Peyer's patch (tissue), 4 donors: Measurements from ENCODE around the gene ALDH5A1. TPM values are rescaled to one million over a fixed set of nuclear protein-coding genes. Genes with fewer than 3 reads are reported as not detected.

Source experiments
- DNase-seq, 3 donors: peaks; one replicate each; pipeline ENCODE4 v3.0.0-alpha.2; 2017 to 2019
- H3K27ac ChIP-seq, 4 donors: fragments of 200-600 bp; sonication (generic); one replicate each; pipeline ENCODE4 v1.5.1; 2016 to 2019
- H3K27me3 ChIP-seq, 2 donors: fragments of 200-600 bp; sonication (generic); one replicate each; pipeline ENCODE4 v1.5.1; 2019
- H3K36me3 ChIP-seq, 3 donors: fragments of 200-600 bp; sonication (generic); one replicate each; pipeline ENCODE4 v1.5.1; 2016 to 2019
- H3K4me1 ChIP-seq, 4 donors: fragments of 200-600 bp; sonication (generic); one replicate each; pipeline ENCODE4 v1.5.1; 2016 to 2019
- H3K4me3 ChIP-seq, 4 donors: fragments of 200-600 bp; sonication (generic); 1 replicate in 3 of 4; 2 replicates in 1 of 4; pipeline ENCODE4 v1.5.1; 2016 to 2019; ENCODE audit warnings: mild to moderate bottlenecking in 1 of 4
- H3K9me3 ChIP-seq, 4 donors: fragments of 200-600 bp; sonication (generic); one replicate each; pipeline ENCODE4 v1.5.1; 2016 to 2019; ENCODE audit warnings: mild to moderate bottlenecking in 1 of 4
- POLR2A ChIP-seq, 2 donors: fragments of 450-650 bp; IDR thresholded peaks; one replicate each; pipeline ENCODE4 v1.5.1; 2017; ENCODE audit warnings: antibody characterized with exemption in 2 of 2, mild to moderate bottlenecking in 2 of 2, moderate library complexity in 2 of 2
- total RNA-seq, 4 donors: library from RNA; depleted of rRNA; stranded (reverse); fragments of >200 nt; gene quantifications; one replicate each; pipeline ENCODE4 v1.1.0, GENCODE V29; 2016
- TF ChIP-seq, protein P1 (sequence below), 6 experiments: fragments of 450-650 bp in 4 of 6; fragments of 200-600 bp in 2 of 6; sonication (generic) in 1 of 6; IDR thresholded peaks; one replicate each; pipeline ENCODE4 v1.5.1; 2017 to 2019; ENCODE audit warnings: antibody characterized with exemption in 6 of 6, mild to moderate bottlenecking in 3 of 6, moderate library complexity in 1 of 6

ALDH5A1 gene
- total RNA-seq, 4 donors from 2014 or later = 3.5 to 25.6 (median 8.8) TPM

DNA sequence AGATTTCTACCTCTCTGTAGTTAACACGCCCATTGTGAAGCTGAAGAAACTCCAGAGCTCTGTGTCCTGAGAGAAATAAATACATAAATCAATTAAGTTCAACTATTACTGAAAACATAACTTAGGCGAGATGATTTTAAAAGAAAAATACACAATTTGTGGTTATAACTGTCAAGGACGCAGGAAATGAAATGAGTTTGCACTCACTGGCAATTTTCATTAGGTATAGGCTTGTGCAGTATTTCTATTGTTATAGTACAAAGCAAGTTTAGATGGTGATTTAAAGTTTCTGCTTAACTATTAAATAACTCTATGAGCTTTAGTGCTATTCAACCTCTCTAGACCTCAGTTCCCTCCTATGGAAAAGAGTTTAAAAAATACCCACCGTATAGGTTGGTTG lies 8.7 kb upstream of the ALDH5A1 start:
- no peak for DNase-seq
- Histone ChIP-seq H3K4me1 (no peaks in the 10 kb centered on the region), H3K9me3 (no peaks in the 10 kb centered on the region), H3K4me3 (no peak overlapping the region), H3K27ac (no peak overlapping the region), H3K27me3 (no peaks in the 10 kb centered on the region), H3K36me3 (no peaks in the 10 kb centered on the region)
- TF ChIP-seq, protein P1, sequence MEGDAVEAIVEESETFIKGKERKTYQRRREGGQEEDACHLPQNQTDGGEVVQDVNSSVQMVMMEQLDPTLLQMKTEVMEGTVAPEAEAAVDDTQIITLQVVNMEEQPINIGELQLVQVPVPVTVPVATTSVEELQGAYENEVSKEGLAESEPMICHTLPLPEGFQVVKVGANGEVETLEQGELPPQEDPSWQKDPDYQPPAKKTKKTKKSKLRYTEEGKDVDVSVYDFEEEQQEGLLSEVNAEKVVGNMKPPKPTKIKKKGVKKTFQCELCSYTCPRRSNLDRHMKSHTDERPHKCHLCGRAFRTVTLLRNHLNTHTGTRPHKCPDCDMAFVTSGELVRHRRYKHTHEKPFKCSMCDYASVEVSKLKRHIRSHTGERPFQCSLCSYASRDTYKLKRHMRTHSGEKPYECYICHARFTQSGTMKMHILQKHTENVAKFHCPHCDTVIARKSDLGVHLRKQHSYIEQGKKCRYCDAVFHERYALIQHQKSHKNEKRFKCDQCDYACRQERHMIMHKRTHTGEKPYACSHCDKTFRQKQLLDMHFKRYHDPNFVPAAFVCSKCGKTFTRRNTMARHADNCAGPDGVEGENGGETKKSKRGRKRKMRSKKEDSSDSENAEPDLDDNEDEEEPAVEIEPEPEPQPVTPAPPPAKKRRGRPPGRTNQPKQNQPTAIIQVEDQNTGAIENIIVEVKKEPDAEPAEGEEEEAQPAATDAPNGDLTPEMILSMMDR (IDR thresholded peaks at IDR 0.05) = no peak
- TF ChIP-seq POLR2A (IDR thresholded peaks at IDR 0.05) = no peak

DNA sequence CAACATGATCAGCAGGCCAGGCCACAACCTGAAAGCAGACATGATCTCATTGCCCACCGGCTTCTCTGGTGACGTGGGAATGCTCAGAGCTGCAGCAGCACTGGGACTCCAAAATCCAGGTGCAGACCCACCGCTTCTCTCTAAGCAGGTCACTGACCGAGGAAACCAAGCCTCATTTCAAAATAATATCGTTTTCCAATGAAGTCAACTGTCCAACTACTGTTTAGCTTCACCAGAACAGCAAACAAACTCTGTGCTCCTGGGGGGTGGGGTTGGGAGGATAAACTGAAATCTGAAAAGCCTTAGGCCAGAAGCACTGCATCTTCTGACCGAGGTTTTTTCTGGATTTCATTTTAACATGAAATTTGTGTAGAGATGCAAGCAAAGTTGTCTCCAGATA lies 5.3 kb upstream of the ALDH5A1 start, which contains the start of gene GPLD1:
Gene GPLD1 (minus strand): TSS at position 109 of the 400 bp plus-strand sequence. CDS start 67 bp downstream, at position 42.
- Histone ChIP-seq H3K27me3 (no peaks in the 10 kb centered on the region), H3K4me1 (peaks cover 0 to 7% (median 2%) of the 10 kb centered on the region in 4 donors), H3K27ac (no peak within 1 kb of the TSS), H3K36me3 (no peaks in the 10 kb centered on the region), H3K9me3 (no peaks in the 10 kb centered on the region), H3K4me3 (no peak within 1 kb of the TSS)
- TF ChIP-seq POLR2A (IDR thresholded peaks at IDR 0.05) = no peak
- TF ChIP-seq, protein P1 (IDR thresholded peaks at IDR 0.05) = no peak
- no peak for DNase-seq

DNA sequence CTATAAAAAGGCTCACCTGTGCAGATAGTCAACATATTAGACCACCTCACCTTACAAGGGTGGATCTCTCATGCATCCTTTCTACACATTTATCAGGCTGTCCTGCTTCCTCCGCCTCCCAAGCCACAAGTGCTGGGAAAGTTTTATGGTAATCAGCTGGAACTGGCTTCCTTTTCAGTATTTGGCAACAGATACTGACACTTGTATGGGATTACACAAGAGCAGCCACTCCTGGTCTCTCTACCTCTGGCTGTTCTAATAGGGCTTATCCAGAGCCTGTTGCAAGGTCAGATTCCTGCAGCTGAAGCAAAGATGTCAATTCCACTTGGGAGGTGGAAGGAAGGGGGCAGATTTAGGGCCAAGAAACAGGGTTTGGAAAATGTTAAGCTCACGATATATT lies 4.9 kb upstream of the ALDH5A1 start:
- Histone ChIP-seq H3K36me3 (no peaks in the 10 kb centered on the region), H3K9me3 (no peaks in the 10 kb centered on the region), H3K4me3 (no peak overlapping the region), H3K27me3 (no peaks in the 10 kb centered on the region), H3K27ac (no peak overlapping the region), H3K4me1 (peaks cover 0 to 7% (median 2%) of the 10 kb centered on the region in 4 donors)
- DNase-seq = no peak
- TF ChIP-seq POLR2A (IDR thresholded peaks at IDR 0.05) = no peak
- TF ChIP-seq, protein P1 (IDR thresholded peaks at IDR 0.05) = no peak

DNA sequence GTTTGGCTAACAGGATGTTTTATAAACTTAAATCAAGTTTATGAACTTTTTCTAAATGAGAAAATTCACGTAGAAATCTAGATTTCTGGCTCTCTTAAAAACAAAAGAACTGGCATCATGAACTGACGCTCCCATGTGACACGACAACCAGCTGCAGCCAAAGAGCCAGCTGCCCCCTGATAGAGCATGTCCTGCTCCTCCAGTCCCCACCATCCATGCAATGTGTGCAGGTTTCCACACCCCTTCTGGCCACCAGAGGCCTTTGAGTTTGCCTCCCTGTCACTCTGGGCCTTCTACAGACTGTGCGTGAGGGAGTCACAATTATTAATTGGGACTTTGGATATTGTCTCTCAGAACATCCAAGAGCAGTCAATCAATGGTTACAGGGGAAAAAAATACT lies 3.8 kb upstream of the ALDH5A1 start:
- no peaks in the 10 kb centered on the region for H3K27me3 ChIP-seq
- H3K9me3 ChIP-seq = no peaks in the 10 kb centered on the region
- H3K4me1 ChIP-seq = peaks cover 0 to 12% (median 4%) of the 10 kb centered on the region in 4 donors
- TF ChIP-seq POLR2A (IDR thresholded peaks at IDR 0.05) = no peak
- TF ChIP-seq, protein P1 (IDR thresholded peaks at IDR 0.05) = no peak
- no peak overlapping the region for H3K27ac ChIP-seq
- no peak for DNase-seq
- no peaks in the 10 kb centered on the region for H3K36me3 ChIP-seq
- H3K4me3 ChIP-seq = no peak overlapping the region

DNA sequence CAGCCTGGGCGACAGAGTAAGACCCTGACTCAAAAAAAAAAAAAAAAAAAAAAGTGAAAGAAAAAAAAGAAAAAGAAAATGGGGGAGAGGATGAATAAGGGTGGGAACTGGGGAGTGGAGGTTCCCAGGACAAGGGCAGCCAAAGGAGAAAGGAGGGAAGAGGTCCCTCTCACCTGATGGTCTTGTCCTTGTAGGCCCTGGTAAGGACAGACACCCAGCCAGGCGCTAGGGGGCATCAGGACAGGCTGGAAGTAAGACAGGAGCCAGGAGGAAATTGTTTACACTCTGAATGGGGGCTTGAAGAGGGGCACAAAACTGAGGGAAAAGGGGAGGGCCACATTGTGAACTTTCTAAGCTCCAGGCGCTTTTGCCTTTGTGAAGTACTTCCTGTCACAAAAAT lies 2.3 kb upstream of the ALDH5A1 start:
- no peak overlapping the region for H3K4me3 ChIP-seq
- H3K27ac ChIP-seq = no peak overlapping the region
- peaks cover 0 to 12% (median 4%) of the 10 kb centered on the region in 4 donors for H3K4me1 ChIP-seq
- no peak for TF ChIP-seq POLR2A (IDR thresholded peaks at IDR 0.05)
- TF ChIP-seq, protein P1 (IDR thresholded peaks at IDR 0.05) = peak in 4 of 6 experiments; percentile 6 to 21 (median 14)
- H3K36me3 ChIP-seq = no peaks in the 10 kb centered on the region
- DNase-seq = peak in 1 of 3 donors; percentile 27
- H3K27me3 ChIP-seq = no peaks in the 10 kb centered on the region
- H3K9me3 ChIP-seq = no peaks in the 10 kb centered on the region
